Measurements from ENCODE around the gene MAML1.

MAML1 gene

GRCh38 chr5:179730356-179730755, 2.3 kb upstream of the MAML1 start:
- TF ChIP-seq CTCF (IDR thresholded peaks at IDR 0.05): no peak

GRCh38 chr5:179730852-179731251, 1.8 kb upstream of the MAML1 start:
- no peak for TF ChIP-seq CTCF (IDR thresholded peaks at IDR 0.05)

GRCh38 chr5:179731791-179732411, 721 bp upstream of the MAML1 start:
- TF ChIP-seq CTCF (IDR thresholded peaks at IDR 0.05): no peak

- no peak for TF ChIP-seq CTCF (IDR thresholded peaks at IDR 0.05)
Measured at GRCh38 chr5:179732918-179733771, 523 bp downstream of the MAML1 start.

- no peak for TF ChIP-seq CTCF (IDR thresholded peaks at IDR 0.05)
Measured at GRCh38 chr5:179733772-179734126, 1.1 kb downstream of the MAML1 start.

GRCh38 chr5:179734536-179735164, 2.0 kb downstream of the MAML1 start:
- TF ChIP-seq CTCF (IDR thresholded peaks at IDR 0.05): no peak

GRCh38 chr5:179738742-179739141, 6.1 kb downstream of the MAML1 start:
- TF ChIP-seq CTCF (IDR thresholded peaks at IDR 0.05): no peak
